Thyroid gland (tissue), 4 donors: ENCODE data around the gene WDR27. TPM values are rescaled to one million over a fixed set of nuclear protein-coding genes. Genes with fewer than 3 reads are reported as not detected.
"Not testable (repeated sequence)": the region's sequence is repeated elsewhere in the genome, so short reads cannot be mapped to it uniquely, and the experiment has no call there.

ENCODE experiments used
- DNase-seq, 2 donors: peaks; one replicate each; pipeline ENCODE4 v3.0.0-alpha.2; 2019
- H3K27ac ChIP-seq, 3 donors: fragments of 200-600 bp; sonication (generic); 1 replicate in 2 of 3; 2 replicates in 1 of 3; pipeline ENCODE4 v1.5.1; 2016 to 2019; ENCODE audit warnings: mild to moderate bottlenecking in 1 of 3, moderate library complexity in 1 of 3
- H3K27me3 ChIP-seq: fragments of 200-600 bp; sonication (generic); one replicate; pipeline ENCODE4 v1.5.1; 2019
- H3K36me3 ChIP-seq, 2 donors: fragments of 200-600 bp; sonication (generic); one replicate each; pipeline ENCODE4 v1.5.1; 2016 to 2019
- H3K4me1 ChIP-seq, 2 donors: fragments of 200-600 bp; sonication (generic); one replicate each; pipeline ENCODE4 v1.5.1; 2017 to 2019
- H3K4me3 ChIP-seq, 3 donors: fragments of 200-600 bp; sonication (generic); replicated peaks in 1 of 3; 1 replicate in 2 of 3; 2 replicates in 1 of 3; pipeline ENCODE4 v1.5.1; 2016; ENCODE audit warnings: mild to moderate bottlenecking in 1 of 3
- H3K9me3 ChIP-seq: fragments of 200-600 bp; sonication (generic); one replicate; pipeline ENCODE4 v1.5.1; 2017
- POLR2A ChIP-seq, 2 donors: fragments of 450-650 bp; IDR thresholded peaks; one replicate each; pipeline ENCODE4 v1.6.1; 2017; ENCODE audit warnings: antibody characterized with exemption in 2 of 2, mild to moderate bottlenecking in 2 of 2, moderate library complexity in 1 of 2
- WGBS, 2 donors: methylation state at CpG; one replicate each; pipeline ENCODE4 v1.1.5; 2017; 5-methylcytosine and 5-hydroxymethylcytosine counted together
- intact Hi-C: fragments of 100-400 bp; cut with DNase I; formaldehyde crosslinking; loops from one replicate; pipeline ENCODE4 v1.15.1; 2023
- total RNA-seq, 4 donors: library from RNA; depleted of rRNA; stranded (reverse); fragments of >200 nt; gene quantifications; one replicate each; pipeline ENCODE4 v1.2.3, GENCODE V29; 2016
- TF ChIP-seq, protein P1 (sequence below), 6 experiments: fragments of 200-600 bp in 3 of 6; fragments of 450-650 bp in 3 of 6; sonication (generic) in 3 of 6; IDR thresholded peaks; one replicate each; pipeline ENCODE4 v1.5.1; 2016 to 2019; ENCODE audit warnings: antibody characterized with exemption in 6 of 6, mild to moderate bottlenecking in 2 of 6, inconsistent platforms in 1 of 6, moderate library complexity in 1 of 6

Gene WDR27
- total RNA-seq, 4 donors from 2014 or later: 48.9 to 74.6 (median 51.8) TPM

- Histone ChIP-seq H3K27ac (no peak overlapping the region), H3K27me3 (no peaks in the 10 kb centered on the region), H3K4me1 (peaks cover 14 to 29% of the 10 kb centered on the region in 2 donors), H3K4me3 (no peak overlapping the region), H3K9me3 (no peaks in the 10 kb centered on the region), H3K36me3 (no peaks in the 10 kb centered on the region)
- TF ChIP-seq, protein P1, sequence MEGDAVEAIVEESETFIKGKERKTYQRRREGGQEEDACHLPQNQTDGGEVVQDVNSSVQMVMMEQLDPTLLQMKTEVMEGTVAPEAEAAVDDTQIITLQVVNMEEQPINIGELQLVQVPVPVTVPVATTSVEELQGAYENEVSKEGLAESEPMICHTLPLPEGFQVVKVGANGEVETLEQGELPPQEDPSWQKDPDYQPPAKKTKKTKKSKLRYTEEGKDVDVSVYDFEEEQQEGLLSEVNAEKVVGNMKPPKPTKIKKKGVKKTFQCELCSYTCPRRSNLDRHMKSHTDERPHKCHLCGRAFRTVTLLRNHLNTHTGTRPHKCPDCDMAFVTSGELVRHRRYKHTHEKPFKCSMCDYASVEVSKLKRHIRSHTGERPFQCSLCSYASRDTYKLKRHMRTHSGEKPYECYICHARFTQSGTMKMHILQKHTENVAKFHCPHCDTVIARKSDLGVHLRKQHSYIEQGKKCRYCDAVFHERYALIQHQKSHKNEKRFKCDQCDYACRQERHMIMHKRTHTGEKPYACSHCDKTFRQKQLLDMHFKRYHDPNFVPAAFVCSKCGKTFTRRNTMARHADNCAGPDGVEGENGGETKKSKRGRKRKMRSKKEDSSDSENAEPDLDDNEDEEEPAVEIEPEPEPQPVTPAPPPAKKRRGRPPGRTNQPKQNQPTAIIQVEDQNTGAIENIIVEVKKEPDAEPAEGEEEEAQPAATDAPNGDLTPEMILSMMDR (IDR thresholded peaks at IDR 0.05): no peak
- TF ChIP-seq POLR2A (IDR thresholded peaks at IDR 0.05): no peak
- no peak for DNase-seq
- intact Hi-C loops: loop anchor here (10.0 kb wide), 1 partner anchor 55 kb away; the partner anchor contains the start of genes DYNLT2 and ERMARD
- WGBS, 2 donors: 54 to 61% methylated on average over 5 of the region's 5 CpGs
These were observed 1.5 kb downstream of the WDR27 start for GRCh38 chr6:169700296-169700695.

DNA sequence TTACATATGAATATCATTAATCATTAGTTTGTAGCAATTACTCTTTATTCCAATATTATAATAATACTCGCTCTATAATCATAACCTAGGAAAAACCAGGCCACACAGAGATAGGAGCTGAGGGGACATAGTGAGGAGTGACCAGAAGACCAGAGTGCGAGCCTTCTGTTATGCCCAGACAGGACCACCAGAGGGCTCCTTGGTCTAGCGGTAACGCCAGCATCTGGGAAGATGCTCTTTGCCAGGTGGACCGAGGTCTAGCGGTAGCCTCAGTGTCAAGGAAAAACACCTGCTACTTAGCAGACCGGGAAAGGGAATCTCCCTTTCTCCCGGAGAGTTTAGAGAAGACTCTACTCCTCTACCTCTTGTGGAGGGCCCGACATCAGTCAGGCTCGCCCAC is 4.7 kb downstream of the WDR27 start:
- H3K4me1 ChIP-seq: peaks cover 0 to 16% of the 10 kb centered on the region in 2 donors
- intact Hi-C loops, H3K27ac ChIP-seq, H3K27me3 ChIP-seq, H3K9me3 ChIP-seq, H3K4me3 ChIP-seq, DNase-seq, H3K36me3 ChIP-seq: not testable (repeated sequence)
- TF ChIP-seq, protein P1 (IDR thresholded peaks at IDR 0.05): peak in 1 of 6 experiments; percentile 31
- 76 to 90% methylated on average over 10 of the region's 10 CpGs for WGBS, 2 donors

DNA sequence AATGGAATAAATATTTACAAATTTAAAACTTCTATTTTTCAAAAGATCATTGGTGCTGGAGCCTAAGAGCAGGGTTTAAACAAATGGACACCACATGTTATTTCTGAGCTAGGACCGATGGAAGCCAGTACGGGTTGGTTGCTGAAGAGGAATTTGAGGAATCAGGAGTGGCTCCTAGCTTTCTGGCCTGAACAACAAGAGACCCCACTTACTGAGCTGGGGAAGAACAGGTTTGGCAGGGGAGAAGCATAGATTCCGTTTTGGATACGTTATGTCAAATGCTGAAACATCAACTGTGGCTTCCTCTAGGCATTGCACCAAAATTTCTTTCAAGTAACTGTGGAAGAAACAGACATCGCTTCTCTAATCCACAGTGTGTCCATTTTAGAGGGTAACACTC is 6.7 kb downstream of the WDR27 start:
- H3K4me1 ChIP-seq: peaks cover 0 to 6% of the 10 kb centered on the region in 2 donors
- H3K36me3 ChIP-seq: no peaks in the 10 kb centered on the region
- no peak overlapping the region for H3K4me3 ChIP-seq
- peak overlapping the region in 1 of 3 donors; percentile 9 for H3K27ac ChIP-seq
- TF ChIP-seq, protein P1 (IDR thresholded peaks at IDR 0.05): no peak
- DNase-seq: peak; percentile 9 to 32
- no peaks in the 10 kb centered on the region for H3K27me3 ChIP-seq
- WGBS, 2 donors: 62% methylated on average over 5 of the region's 5 CpGs
- intact Hi-C loops: no loop called here
- H3K9me3 ChIP-seq: no peaks in the 10 kb centered on the region

DNA sequence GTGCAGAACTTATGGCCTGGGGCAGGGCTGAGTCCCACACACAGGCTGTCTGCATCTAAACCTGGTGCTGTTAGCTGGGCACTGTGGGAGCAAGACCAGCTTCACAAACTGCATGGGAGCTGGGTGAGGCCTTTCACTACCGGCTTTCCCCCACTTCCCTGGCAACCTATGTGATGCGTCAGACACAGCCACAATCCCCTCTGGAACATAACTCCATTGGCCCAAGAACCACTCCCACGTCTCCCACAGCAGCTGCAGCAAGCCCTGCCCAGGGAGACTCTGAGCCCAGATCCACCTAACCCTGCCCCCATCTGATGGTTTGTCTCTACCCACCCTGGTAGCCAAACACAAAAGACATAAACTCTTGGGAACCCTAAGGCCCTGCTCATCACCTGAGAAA is 9.3 kb downstream of the WDR27 start:
- no peak for DNase-seq
- no peak overlapping the region for H3K27ac ChIP-seq
- intact Hi-C loops: no loop called here
- H3K9me3 ChIP-seq: no peaks in the 10 kb centered on the region
- peaks cover 0 to 3% of the 10 kb centered on the region in 2 donors for H3K4me1 ChIP-seq
- H3K27me3 ChIP-seq: no peaks in the 10 kb centered on the region
- no peaks in the 10 kb centered on the region for H3K36me3 ChIP-seq
- no peak for TF ChIP-seq POLR2A (IDR thresholded peaks at IDR 0.05)
- TF ChIP-seq, protein P1 (IDR thresholded peaks at IDR 0.05): no peak
- no peak overlapping the region for H3K4me3 ChIP-seq
- WGBS, 2 donors: 97 to 100% methylated on average over 3 of the region's 3 CpGs

- intact Hi-C loops: no loop called here
- no peaks in the 10 kb centered on the region for H3K9me3 ChIP-seq
- peaks cover 0 to 3% of the 10 kb centered on the region in 2 donors for H3K4me1 ChIP-seq
- no peak overlapping the region for H3K4me3 ChIP-seq
- no peak for TF ChIP-seq POLR2A (IDR thresholded peaks at IDR 0.05)
- TF ChIP-seq, protein P1 (IDR thresholded peaks at IDR 0.05): no peak
- no peaks in the 10 kb centered on the region for H3K36me3 ChIP-seq
- no peak for DNase-seq
- 97 to 98% methylated on average over 2 of the region's 2 CpGs for WGBS, 2 donors
- no peak overlapping the region for H3K27ac ChIP-seq
- H3K27me3 ChIP-seq: no peaks in the 10 kb centered on the region
These were observed 10.6 kb downstream of the WDR27 start for GRCh38 chr6:169691260-169691659.
